ENCODE measurements around the gene ABCA13. TPM values are rescaled to one million over a fixed set of nuclear protein-coding genes. Genes with fewer than 3 reads are reported as not detected.

Gene ABCA13
- total and polyA plus RNA-seq, 2 of the 4 experiments (the other 2 are of a cell fraction), result under 0.01 to 0.07 TPM

DNA sequence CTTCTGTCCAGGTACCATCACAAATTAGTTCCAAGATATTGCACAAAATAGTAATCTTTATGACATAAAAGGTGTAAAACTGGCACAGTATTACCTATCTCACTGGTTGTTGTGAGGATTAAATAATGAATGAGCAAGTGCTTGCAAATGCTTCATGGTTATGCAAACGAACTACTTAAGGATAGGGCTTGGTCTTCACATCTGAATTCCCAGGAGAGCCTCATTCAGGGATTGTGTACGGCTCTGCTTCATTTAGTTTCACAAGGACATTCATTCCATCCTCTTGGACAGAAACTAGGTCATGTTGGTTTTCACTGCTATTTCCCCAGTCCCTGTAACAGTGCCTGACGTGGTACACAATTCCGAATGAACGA lies 12.1 kb downstream of the ABCA13 start:
- H3K9me3 ChIP-seq (ENCODE audit: control insufficient read depth, insufficient read depth, low read length), result peaks cover 2% of the 10 kb centered on the region; the same call in 1 of the 2 replicates
- H2AFZ ChIP-seq (replicated peaks; ENCODE audit: low read length, poor library complexity), result no peak overlapping the region
- ChIA-PET CTCF (interaction anchor here (1.0 kb wide), 1 partner anchor 9 kb away, joined by 3 read pairs; no protein-coding TSS in a partner anchor), POLR2A (ENCODE audit: unreplicated experiment) (no interaction called here)
- H2BK15ac ChIP-seq (ENCODE audit: low read depth, low read length), result no peak overlapping the region
- DNase-seq (no peak), ATAC-seq (ENCODE audit: low read depth) (peak; percentile 29; the same call in 1 of the 2 replicates)
- no peaks in the 10 kb centered on the region for H3K27me3 ChIP-seq (ENCODE audit: control insufficient read depth, insufficient read depth, low read length)
- no peak overlapping the region for H3K14ac ChIP-seq (replicated peaks; ENCODE audit: low read depth, low read length)
- H4K8ac ChIP-seq (ENCODE audit: low read depth in 2 of 2, low read length in 2 of 2), result no peak overlapping the region; a peak in 1 of 4 replicates
- H2BK5ac ChIP-seq (ENCODE audit: low read depth, low read length, poor library complexity, severe bottlenecking), result peak overlapping the region; percentile 29
- no peaks in the 10 kb centered on the region for H4K20me1 ChIP-seq (ENCODE audit: insufficient read depth, low read length)
- TF ChIP-seq, protein P1, sequence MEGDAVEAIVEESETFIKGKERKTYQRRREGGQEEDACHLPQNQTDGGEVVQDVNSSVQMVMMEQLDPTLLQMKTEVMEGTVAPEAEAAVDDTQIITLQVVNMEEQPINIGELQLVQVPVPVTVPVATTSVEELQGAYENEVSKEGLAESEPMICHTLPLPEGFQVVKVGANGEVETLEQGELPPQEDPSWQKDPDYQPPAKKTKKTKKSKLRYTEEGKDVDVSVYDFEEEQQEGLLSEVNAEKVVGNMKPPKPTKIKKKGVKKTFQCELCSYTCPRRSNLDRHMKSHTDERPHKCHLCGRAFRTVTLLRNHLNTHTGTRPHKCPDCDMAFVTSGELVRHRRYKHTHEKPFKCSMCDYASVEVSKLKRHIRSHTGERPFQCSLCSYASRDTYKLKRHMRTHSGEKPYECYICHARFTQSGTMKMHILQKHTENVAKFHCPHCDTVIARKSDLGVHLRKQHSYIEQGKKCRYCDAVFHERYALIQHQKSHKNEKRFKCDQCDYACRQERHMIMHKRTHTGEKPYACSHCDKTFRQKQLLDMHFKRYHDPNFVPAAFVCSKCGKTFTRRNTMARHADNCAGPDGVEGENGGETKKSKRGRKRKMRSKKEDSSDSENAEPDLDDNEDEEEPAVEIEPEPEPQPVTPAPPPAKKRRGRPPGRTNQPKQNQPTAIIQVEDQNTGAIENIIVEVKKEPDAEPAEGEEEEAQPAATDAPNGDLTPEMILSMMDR (conservative IDR thresholded peaks at IDR 0.05; ENCODE audit: low read depth, low read length), result no peak
- TF ChIP-seq POLR2A (IDR thresholded peaks at IDR 0.05; ENCODE audit: low read depth, low read length) (no peak), MAFK (IDR thresholded peaks at IDR 0.05; ENCODE audit: low read depth, low read length) (no peak), CEBPB (IDR thresholded peaks at IDR 0.05; ENCODE audit: low read depth, low read length) (no peak), SMC3 (IDR thresholded peaks at IDR 0.05; ENCODE audit: low read depth, low read length) (no peak), CHD1 (IDR thresholded peaks at IDR 0.05; ENCODE audit: low read depth, low read length) (no peak), MAZ (IDR thresholded peaks at IDR 0.05; ENCODE audit: borderline replicate concordance, low read depth, low read length) (no peak)
- intact Hi-C loops (cut with micrococcal nuclease) (no loop called here), in situ Hi-C loops (cut with MboI; ENCODE audit: low sequenced_read_pairs) (no loop called here), dilution Hi-C loops (cut with HindIII; ENCODE audit: low sequenced_read_pairs, unreplicated experiment) (no loop called here)
- H3K56ac ChIP-seq (ENCODE audit: extremely low read depth, insufficient read depth, low read length), result no peak overlapping the region
- H2BK120ac ChIP-seq (ENCODE audit: low read depth, low read length), result peak overlapping the region; percentile 1; the same call in 1 of the 2 replicates
- no peak overlapping the region for H3K4ac ChIP-seq (ENCODE audit: low read depth, low read length)
- H3K9ac ChIP-seq (ENCODE audit: low read depth, low read length), result no peak overlapping the region
- WGBS, 2 experiments (ENCODE audit: extremely low coverage in 2 of 2, insufficient read length in 1 of 2), result 98% methylated on average over 5 of the region's 5 CpGs; no CpG with 5 or more reads in 1 of the 2 experiments
- H3K36me3 ChIP-seq (ENCODE audit: control insufficient read depth, insufficient read depth, low read length), result no peaks in the 10 kb centered on the region
- H3K18ac ChIP-seq (ENCODE audit: low read depth, low read length), result peak overlapping the region; percentile 89; the same call in 1 of the 2 replicates
- no peaks in the 10 kb centered on the region for H3K79me1 ChIP-seq (ENCODE audit: low read depth in 1 of 2, low read length in 2 of 2)
- no peak overlapping the region for H3K4me2 ChIP-seq (ENCODE audit: low read depth, low read length)
- no TSS peak for BruUV-seq (replicated peaks)
- H3K9me1 ChIP-seq (ENCODE audit: insufficient read depth, low read length), result peaks cover 14% of the 10 kb centered on the region
- no peak overlapping the region for H2AK9ac ChIP-seq (replicated peaks; ENCODE audit: low read depth, low read length, poor library complexity)
- H3K23ac ChIP-seq (ENCODE audit: low read depth, low read length), result no peak overlapping the region
- H3K4me3 ChIP-seq (ENCODE audit: insufficient read depth, low read depth, low read length), result no peak overlapping the region
- H3K4me1 ChIP-seq (ENCODE audit: control insufficient read depth, insufficient read depth, low read length), result peaks cover 9% of the 10 kb centered on the region; the same call in 1 of the 2 replicates
- peak overlapping the region; percentile 63; the same call in 1 of the 2 replicates for H4K5ac ChIP-seq (ENCODE audit: low read depth, low read length)
- H3K27ac ChIP-seq (ENCODE audit: insufficient read depth, low read length), result no peak overlapping the region
- peak overlapping the region; percentile 9; the same call in 1 of the 2 replicates for H2BK20ac ChIP-seq (ENCODE audit: low read depth, low read length)
- no peak overlapping the region for H2AK5ac ChIP-seq (ENCODE audit: low read depth, low read length)
- no peak overlapping the region; the same call in 1 of the 2 replicates for H4K91ac ChIP-seq (ENCODE audit: insufficient read depth, low read depth, low read length)
